SK-N-MC (cell line): ENCODE results near the gene SLC1A7.

Experiments
- EZH2 ChIP-seq: fragments of 200-600 bp; sonication (generic); IDR thresholded peaks from one replicate; pipeline ENCODE4 v1.6.1; 2017; ENCODE audit warnings: antibody characterized with exemption
- POLR2AphosphoS5 ChIP-seq: IDR thresholded peaks from 2 replicates; pipeline ENCODE4 v1.6.1; 2012; ENCODE audit warnings: mild to moderate bottlenecking, low read depth, low read length, borderline replicate concordance

- no peak for TF ChIP-seq EZH2
- no peak for TF ChIP-seq POLR2AphosphoS5
Measured at GRCh38 chr1:53137729-53138128, 4.7 kb downstream of the SLC1A7 start.
